ENCODE data around the gene TXNDC11.

The TXNDC11 gene

GRCh38 chr16:11748404-11749254 is 6.0 kb upstream of the TXNDC11 start:
- no peak for DNase-seq

- no peak for DNase-seq
Observed at GRCh38 chr16:11747949-11748403, 5.3 kb upstream of the TXNDC11 start.

GRCh38 chr16:11744075-11744470 is 1.4 kb upstream of the TXNDC11 start:
- DNase-seq = no peak

DNA sequence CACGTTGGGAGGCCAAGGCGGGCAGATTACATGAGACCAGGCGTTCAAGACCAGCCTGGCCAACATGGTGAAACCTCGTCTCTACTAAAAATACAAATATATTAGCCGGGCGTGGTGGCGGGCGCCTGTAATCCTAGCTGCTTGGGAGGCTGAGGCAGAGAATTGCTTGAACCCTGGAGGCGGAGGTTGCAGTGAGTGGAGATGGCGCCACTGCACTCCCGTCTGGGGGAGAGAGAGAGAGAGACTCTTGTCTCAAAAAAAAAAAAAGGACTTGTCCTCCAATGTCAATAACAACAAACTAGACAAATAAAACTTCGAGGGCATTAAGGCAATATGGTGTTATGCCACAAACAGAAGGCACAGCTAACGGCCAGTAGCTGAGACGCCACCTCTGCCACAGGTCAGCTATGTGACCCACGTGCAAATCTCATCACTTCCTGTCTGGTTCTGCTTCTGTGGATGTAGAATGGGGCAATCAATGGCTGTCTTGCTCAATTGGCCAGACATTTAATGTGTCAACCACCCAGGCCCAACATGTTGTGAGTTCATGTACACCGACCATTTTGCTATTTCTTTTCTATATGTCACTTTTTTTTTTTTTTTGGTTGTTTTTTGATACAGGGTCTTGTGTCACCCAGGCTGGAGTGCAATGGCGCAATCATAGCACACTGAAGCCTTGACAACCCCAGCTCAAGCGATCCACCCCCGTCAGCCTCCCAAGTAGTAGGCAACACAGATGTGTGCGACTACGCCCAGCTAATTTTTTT is 834 bp upstream of the TXNDC11 start:
- peak; percentile 15 for DNase-seq

- peak; percentile 52 for DNase-seq
Observed at GRCh38 chr16:11742093-11742535, 543 bp downstream of the TXNDC11 start.

- DNase-seq = no peak
Observed at GRCh38 chr16:11740567-11740966, 2.1 kb downstream of the TXNDC11 start.

GRCh38 chr16:11738742-11739544 is 3.7 kb downstream of the TXNDC11 start:
- DNase-seq = no peak

GRCh38 chr16:11737713-11738112 is 4.9 kb downstream of the TXNDC11 start:
- no peak for DNase-seq

DNA sequence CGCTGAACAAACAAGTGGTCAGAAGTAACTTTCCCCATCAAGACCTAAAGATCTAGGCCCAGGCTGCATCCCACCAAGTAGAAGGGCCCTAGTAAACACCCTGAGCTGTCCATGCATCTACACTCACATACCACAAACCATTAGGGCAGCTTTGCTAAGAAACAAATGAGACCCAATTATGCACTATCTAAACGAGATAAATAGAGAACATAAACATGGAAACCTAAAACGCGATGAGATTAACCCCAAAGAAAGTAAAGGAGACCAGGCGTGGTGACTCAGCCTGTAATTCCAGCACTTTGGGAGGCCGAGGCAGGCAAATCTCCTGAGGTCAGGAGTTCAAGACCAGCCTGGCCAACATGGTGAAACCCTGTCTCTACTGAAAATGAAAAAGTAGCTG is 5.8 kb downstream of the TXNDC11 start:
- no peak for DNase-seq

- no peak for DNase-seq
Observed at GRCh38 chr16:11735787-11736186, 6.9 kb downstream of the TXNDC11 start.

- no peak for DNase-seq
Observed at GRCh38 chr16:11734653-11735043, 8.0 kb downstream of the TXNDC11 start.

DNA sequence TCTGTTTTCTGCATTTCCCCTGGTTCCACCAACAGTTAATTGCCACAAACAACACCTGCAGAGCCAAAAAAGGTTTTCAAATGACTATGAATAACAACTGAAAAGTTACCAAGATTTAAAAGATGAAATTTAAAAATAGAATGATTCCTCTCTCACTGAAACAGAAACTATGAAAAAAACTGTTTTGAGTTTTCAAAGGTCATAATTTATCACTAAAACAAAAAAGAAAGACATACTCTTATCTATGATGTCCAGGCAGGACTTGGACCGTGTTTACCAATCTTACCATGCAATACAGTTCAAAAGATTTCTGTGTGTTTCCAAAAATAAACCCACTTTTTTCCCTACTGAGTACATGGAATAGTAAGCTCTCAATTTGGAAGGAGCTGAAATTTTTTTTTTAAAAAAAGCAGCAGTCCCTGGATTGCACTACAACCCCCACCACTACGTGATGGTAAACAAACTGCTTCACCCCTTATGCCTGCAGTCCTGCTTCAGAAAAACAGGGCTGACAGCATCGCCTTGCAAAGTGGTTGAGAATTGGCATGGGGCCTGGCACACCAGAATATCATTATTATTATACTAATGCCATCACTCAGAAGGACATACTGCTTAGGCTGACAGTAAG is 8.5 kb downstream of the TXNDC11 start:
- no peak for DNase-seq

DNA sequence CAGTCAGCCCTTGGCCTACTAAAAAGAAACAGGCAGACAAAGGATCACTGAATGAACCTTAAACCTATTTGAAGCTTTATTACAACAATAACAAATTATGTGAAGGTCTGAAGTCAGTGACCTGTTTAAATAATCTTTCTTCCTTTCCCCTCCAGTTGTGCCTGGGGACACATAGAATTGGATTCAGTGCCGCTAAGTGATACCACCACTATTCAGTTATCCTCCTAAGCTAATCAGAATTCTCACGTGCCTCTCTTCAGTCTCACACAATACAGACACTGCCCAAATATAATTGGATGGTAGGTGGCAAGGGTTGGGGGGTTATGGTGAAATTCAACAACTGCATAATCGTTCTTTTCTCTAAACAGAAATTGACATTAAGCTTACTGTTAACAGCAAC is 11.4 kb downstream of the TXNDC11 start:
- DNase-seq = no peak

DNA sequence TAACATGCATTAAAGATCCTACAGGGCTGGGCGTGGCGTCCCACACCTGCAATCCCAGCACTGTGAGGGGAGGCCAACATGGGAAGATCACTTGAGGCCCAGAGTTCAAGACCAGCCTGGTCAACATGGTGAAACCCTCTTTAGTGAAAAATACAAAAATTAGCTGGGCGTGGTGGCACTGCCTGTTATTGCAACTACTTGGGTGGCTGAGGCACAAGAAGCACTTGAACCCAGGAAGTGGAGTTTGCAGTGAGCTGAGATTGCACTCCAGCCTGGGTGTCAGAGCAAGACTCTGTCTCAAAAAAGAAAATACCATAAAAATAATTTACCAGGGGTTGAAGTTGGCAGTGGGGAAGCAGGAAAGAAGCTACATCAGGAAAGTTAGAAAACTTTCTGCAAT is 12.9 kb downstream of the TXNDC11 start:
- DNase-seq = no peak

GRCh38 chr16:11727796-11728543 is 14.7 kb downstream of the TXNDC11 start:
- DNase-seq = no peak

GRCh38 chr16:11726008-11726407 is 16.6 kb downstream of the TXNDC11 start:
- no peak for DNase-seq

DNA sequence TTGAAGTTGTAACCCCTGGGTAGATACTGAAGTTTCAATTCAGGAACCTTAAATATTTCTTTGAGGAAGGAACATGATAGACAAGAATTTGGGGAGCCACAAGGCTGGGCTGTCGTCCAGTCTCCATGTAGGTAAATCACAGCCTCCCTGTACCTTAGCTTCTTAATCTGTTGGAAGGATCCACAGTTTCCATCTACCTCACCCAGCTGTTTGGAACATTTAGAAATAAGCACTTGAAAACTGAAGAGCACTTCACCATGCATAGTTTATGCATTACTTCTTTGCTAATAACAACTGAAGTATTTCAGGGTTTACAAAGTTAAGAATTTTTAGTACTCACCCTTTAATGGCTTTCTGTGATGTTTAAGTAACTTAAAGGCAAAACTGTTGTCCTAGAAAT is 17.2 kb downstream of the TXNDC11 start:
- DNase-seq = no peak

GRCh38 chr16:11722468-11722808 is 20.2 kb downstream of the TXNDC11 start:
- DNase-seq = no peak

- no peak for DNase-seq
Observed at GRCh38 chr16:11721781-11722467, 20.7 kb downstream of the TXNDC11 start.

DNA sequence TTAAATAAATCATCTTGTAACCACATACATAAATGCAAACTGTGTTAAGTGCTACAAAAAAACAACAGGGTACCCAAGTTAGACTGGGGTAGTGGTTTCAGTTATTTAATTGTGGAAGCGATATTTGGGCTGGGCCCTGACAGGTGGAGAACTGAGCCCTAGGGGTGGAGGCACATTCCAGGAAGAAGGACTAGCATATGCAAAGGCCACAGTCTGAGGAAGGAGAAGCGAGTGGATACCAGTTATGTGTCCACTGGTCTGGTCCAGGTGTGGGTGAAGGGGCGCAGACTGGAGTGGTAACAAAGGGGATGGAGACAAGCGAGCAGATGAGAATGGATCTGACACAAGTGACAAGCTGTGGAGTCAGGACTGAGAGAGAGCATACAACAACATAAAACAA is 22.9 kb downstream of the TXNDC11 start:
- DNase-seq = no peak

DNA sequence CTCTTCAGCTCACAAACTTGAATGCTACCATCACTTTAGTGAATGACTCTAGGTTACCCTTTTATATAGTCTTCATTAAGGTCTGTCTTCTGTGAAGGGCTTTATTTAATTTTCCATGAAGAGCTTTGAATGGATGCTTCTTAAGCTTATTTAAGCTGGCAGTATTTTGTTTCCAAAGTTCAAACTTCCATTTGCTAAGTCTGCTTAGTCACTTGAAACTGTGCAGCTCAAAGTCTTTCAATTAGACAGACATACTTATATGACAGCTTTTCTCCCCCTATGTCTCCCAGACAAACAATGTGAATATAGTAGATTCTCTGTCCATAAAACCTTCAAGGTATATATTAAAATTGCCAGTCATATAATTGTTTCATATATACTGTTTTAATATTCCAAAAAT is 23.5 kb downstream of the TXNDC11 start:
- DNase-seq = no peak
